Esophagus squamous epithelium (tissue), 5 donors: ENCODE results near the gene CDK6. TPM values are rescaled to one million over a fixed set of nuclear protein-coding genes. Genes with fewer than 3 reads are reported as not detected.

ENCODE experiments used
- DNase-seq: peaks from one replicate; lab custom pipeline; 2025; lab: John Stamatoyannopoulos, UW
- H3K27ac ChIP-seq, 4 donors: fragments of 200-600 bp; sonication (generic); one replicate each; pipeline ENCODE4 v1.5.1; 2016 to 2019; ENCODE audit warnings: mild to moderate bottlenecking in 1 of 4
- H3K27me3 ChIP-seq, 4 donors: fragments of 200-600 bp; sonication (generic); 1 replicate in 3 of 4; 2 replicates in 1 of 4; pipeline versions ENCODE4 v1.5.1 to v1.6.0; 2017 to 2021; ENCODE audit warnings: antibody characterized with exemption in 1 of 4
- H3K36me3 ChIP-seq, 3 donors: fragments of 200-600 bp; sonication (generic); one replicate each; pipeline ENCODE4 v1.5.1; 2016 to 2019
- H3K4me1 ChIP-seq, 3 donors: fragments of 200-600 bp; sonication (generic); one replicate each; pipeline ENCODE4 v1.5.1; 2017 to 2019
- H3K4me3 ChIP-seq, 4 donors: fragments of 200-600 bp; sonication (generic); 1 replicate in 3 of 4; 2 replicates in 1 of 4; pipeline ENCODE4 v1.5.1; 2016 to 2019; ENCODE audit warnings: mild to moderate bottlenecking in 2 of 4, moderate library complexity in 1 of 4
- H3K9me3 ChIP-seq, 3 donors: fragments of 200-600 bp; sonication (generic); one replicate each; pipeline ENCODE4 v1.5.1; 2016 to 2019
- POLR2A ChIP-seq, 4 donors: fragments of 450-650 bp; IDR thresholded peaks; one replicate each; pipeline ENCODE4 v1.6.1; 2017; ENCODE audit warnings: antibody characterized with exemption in 4 of 4, mild to moderate bottlenecking in 4 of 4, moderate library complexity in 3 of 4
- WGBS, 2 donors: methylation state at CpG; one replicate each; pipeline ENCODE4 v1.1.5; 2018; 5-methylcytosine and 5-hydroxymethylcytosine counted together
- intact Hi-C: fragments of 100-400 bp; cut with DNase I; formaldehyde crosslinking; loops from one replicate; pipeline ENCODE4 v1.15.0; 2022
- total RNA-seq, 4 donors: library from RNA; depleted of rRNA; stranded (reverse); fragments of >200 nt; gene quantifications; one replicate each; pipeline ENCODE4 v1.1.0, GENCODE V29; 2016
- TF ChIP-seq, protein P1 (sequence below), 6 experiments: fragments of 450-650 bp in 4 of 6; fragments of 200-600 bp in 2 of 6; sonication (generic) in 2 of 6; IDR thresholded peaks; one replicate each; pipeline ENCODE4 v1.5.1; 2016 to 2019; ENCODE audit warnings: antibody characterized with exemption in 6 of 6, mild to moderate bottlenecking in 4 of 6, moderate library complexity in 4 of 6
- donor health status: DM: yes; HTN: yes; CAD: no.

CDK6 gene
- total RNA-seq, 4 donors from 2014 or later = 15.6 to 59.2 (median 32.4) TPM

DNA sequence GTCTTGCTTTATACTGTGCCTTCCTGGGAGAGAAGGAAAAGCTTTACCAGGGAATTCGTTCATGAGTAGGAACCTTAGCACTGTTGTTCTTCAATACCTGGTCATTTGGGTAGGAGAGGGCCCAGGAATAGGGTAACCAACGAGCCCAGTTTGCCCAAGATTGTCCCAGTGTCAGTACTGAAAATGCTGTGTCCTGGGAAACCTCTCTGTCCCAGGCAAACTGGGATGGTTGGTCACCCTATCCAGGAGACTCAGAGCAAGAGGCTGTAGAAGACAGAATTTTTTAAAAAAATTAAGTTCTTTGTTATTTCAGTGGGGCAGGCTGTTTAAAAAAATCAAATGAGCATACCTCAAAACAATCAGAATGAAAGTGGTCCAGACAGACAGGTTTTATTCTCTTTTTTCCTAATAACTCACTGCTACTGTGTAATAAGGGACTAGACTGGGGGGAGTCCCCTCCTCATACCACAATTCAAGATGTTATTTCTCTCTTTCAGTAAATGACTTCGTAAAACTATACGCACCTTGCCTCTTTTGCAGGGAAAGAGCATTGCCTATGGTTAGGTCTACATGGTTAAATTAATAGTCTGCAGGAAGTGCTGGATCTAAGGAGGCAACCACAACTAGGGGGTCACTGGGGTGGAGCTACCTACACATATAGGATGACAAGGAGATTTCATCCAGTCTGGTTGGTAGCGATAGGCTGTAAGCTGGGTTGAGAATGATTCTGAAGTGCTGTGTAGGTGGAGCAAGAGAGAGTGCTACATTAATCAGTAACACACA is 205.1 kb downstream of the CDK6 start:
- intact Hi-C loops = no loop called here
- DNase-seq = no peak
- peaks cover 14 to 48% (median 38%) of the 10 kb centered on the region in 3 donors for H3K4me1 ChIP-seq
- H3K27ac ChIP-seq = no peak overlapping the region
- H3K36me3 ChIP-seq = no peaks in the 10 kb centered on the region
- no peak for TF ChIP-seq POLR2A (IDR thresholded peaks at IDR 0.05)
- TF ChIP-seq, protein P1, sequence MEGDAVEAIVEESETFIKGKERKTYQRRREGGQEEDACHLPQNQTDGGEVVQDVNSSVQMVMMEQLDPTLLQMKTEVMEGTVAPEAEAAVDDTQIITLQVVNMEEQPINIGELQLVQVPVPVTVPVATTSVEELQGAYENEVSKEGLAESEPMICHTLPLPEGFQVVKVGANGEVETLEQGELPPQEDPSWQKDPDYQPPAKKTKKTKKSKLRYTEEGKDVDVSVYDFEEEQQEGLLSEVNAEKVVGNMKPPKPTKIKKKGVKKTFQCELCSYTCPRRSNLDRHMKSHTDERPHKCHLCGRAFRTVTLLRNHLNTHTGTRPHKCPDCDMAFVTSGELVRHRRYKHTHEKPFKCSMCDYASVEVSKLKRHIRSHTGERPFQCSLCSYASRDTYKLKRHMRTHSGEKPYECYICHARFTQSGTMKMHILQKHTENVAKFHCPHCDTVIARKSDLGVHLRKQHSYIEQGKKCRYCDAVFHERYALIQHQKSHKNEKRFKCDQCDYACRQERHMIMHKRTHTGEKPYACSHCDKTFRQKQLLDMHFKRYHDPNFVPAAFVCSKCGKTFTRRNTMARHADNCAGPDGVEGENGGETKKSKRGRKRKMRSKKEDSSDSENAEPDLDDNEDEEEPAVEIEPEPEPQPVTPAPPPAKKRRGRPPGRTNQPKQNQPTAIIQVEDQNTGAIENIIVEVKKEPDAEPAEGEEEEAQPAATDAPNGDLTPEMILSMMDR (IDR thresholded peaks at IDR 0.05) = no peak
- no peaks in the 10 kb centered on the region for H3K9me3 ChIP-seq
- 63 to 87% methylated on average over 4 to 5 of the region's 5 CpGs for WGBS, 2 donors
- H3K27me3 ChIP-seq = no peaks in the 10 kb centered on the region
- no peak overlapping the region for H3K4me3 ChIP-seq

DNA sequence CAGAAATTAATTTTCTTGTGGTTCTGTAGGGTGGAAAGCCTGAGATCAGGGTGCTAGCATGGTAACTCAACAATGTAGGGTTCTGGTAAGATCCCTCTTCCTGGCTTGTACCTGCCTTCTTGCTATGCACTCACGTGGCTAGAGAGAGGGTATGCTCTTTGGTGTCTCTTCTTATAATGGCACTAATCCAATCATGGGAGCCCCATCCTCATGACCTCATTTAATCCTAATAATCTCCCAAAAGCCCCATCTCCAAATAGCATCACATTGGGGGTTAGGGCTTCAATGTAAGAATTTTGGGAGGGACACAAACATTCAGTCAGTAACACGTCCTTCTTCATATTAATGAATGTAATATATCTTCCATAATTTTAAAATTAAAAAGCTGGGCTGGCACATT is 206.6 kb downstream of the CDK6 start:
- Histone ChIP-seq H3K36me3 (no peaks in the 10 kb centered on the region), H3K27me3 (no peaks in the 10 kb centered on the region), H3K27ac (no peak overlapping the region), H3K9me3 (no peaks in the 10 kb centered on the region), H3K4me3 (no peak overlapping the region), H3K4me1 (peaks cover 6 to 47% (median 30%) of the 10 kb centered on the region in 3 donors)
- no peak for TF ChIP-seq POLR2A (IDR thresholded peaks at IDR 0.05)
- TF ChIP-seq, protein P1 (IDR thresholded peaks at IDR 0.05) = no peak
- intact Hi-C loops = no loop called here
- DNase-seq = no peak
- 86 to 92% methylated on average over 2 of the region's 2 CpGs for WGBS, 2 donors

DNA sequence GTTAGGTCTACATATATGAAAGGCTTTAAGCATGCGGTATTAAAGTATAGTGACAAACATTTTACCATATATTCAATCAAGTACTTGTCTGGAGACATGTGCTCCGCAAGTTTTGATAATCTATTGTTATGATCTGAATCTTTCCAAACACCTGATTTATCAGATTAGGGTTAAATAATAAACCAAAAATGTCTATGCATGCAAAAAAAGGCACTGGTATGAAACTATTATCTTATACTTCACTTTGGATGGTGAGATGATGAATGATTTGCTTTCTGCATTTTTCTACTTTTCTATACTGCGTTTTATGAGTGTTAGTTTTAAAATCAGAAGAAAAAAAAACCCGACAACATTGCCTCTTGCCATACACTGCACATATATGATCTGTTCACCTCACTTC is 208.4 kb downstream of the CDK6 start:
- Histone ChIP-seq H3K4me1 (peaks cover under 1 to 29% (median 14%) of the 10 kb centered on the region in 3 donors), H3K36me3 (no peaks in the 10 kb centered on the region), H3K27ac (no peak overlapping the region), H3K9me3 (no peaks in the 10 kb centered on the region), H3K4me3 (no peak overlapping the region), H3K27me3 (no peaks in the 10 kb centered on the region)
- no peak for DNase-seq
- intact Hi-C loops = no loop called here
- TF ChIP-seq POLR2A (IDR thresholded peaks at IDR 0.05) = no peak
- TF ChIP-seq, protein P1 (IDR thresholded peaks at IDR 0.05) = no peak
- WGBS, 2 donors = 92 to 96% methylated on average over 4 of the region's 4 CpGs

DNA sequence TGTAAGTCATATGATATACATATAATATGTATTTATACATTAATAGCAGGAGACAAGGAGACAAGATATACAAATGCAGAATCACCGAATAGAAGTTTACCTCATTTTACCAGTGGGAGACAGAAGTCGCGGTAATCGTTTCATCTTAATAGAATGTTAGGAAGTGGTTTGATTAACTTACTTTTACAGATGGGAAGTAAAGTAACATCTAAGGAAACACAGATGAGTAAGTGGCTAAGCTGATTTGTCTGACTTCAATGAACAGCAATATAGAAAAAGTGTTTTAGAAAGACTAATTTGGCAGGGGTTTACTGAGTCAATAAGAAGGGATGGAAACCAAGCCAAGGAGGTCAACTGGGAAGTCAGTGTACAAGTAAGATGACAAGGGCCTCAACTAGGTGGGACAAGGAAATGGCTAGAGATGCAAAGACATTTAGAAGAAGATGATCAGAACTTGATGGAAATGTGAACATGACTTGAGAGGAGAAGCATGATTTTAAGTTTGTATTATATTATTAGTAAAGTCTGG is 210.0 kb downstream of the CDK6 start:
- intact Hi-C loops = no loop called here
- DNase-seq = no peak
- Histone ChIP-seq H3K4me3 (no peak overlapping the region), H3K4me1 (peaks cover 1 to 24% (median 16%) of the 10 kb centered on the region in 3 donors), H3K36me3 (no peaks in the 10 kb centered on the region), H3K27ac (no peak overlapping the region), H3K9me3 (no peaks in the 10 kb centered on the region), H3K27me3 (no peaks in the 10 kb centered on the region)
- WGBS, 2 donors = 87 to 88% methylated on average over 4 of the region's 4 CpGs
- TF ChIP-seq, protein P1 (IDR thresholded peaks at IDR 0.05) = no peak
- no peak for TF ChIP-seq POLR2A (IDR thresholded peaks at IDR 0.05)

DNA sequence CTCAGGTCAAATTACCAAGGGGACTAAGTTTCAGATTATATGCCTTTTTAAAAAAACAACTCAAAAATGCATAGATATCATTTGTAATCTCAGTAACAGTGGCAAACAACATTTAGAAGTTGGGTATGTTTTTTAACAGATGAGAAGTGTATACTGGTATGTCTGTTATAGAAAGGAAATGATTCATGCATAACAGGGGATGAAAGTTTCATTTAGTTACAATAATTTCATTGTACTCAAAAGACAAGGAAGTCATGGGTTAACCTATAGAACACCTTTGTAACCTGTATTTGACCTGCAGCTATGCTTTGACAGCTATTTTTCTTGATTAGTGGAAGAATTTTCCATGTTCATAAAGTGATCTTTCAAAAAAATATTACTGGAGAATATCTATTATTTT is 210.8 kb downstream of the CDK6 start:
- H3K27me3 ChIP-seq = no peaks in the 10 kb centered on the region
- DNase-seq = no peak

More for the DNA sequence above, 210.8 kb downstream of the CDK6 start:
- H3K27ac ChIP-seq = peak overlapping the region in 2 of 4 donors; percentile 18 to 51
- TF ChIP-seq, protein P1 (IDR thresholded peaks at IDR 0.05) = no peak
- no peak for TF ChIP-seq POLR2A (IDR thresholded peaks at IDR 0.05)
- no peaks in the 10 kb centered on the region for H3K9me3 ChIP-seq
- no peak overlapping the region for H3K4me3 ChIP-seq
- H3K4me1 ChIP-seq = peaks cover 4 to 31% (median 19%) of the 10 kb centered on the region in 3 donors
- intact Hi-C loops = no loop called here
- no peaks in the 10 kb centered on the region for H3K36me3 ChIP-seq
